SK-N-SH (cell line): Measurements from ENCODE around the gene CDH13.

Experiments used
- ELF1 ChIP-seq: IDR thresholded peaks from 2 replicates; pipeline ENCODE4 v1.4.0; 2012
- EZH2phosphoT487 ChIP-seq: fragments of 200-600 bp; sonication (generic); IDR thresholded peaks from 2 replicates; pipeline ENCODE4 v1.6.1; 2017; ENCODE audit warnings: low read depth, mixed run types, mild to moderate bottlenecking, antibody characterized with exemption, moderate library complexity, borderline replicate concordance
- GABPA ChIP-seq: IDR thresholded peaks from 2 replicates; pipeline ENCODE4 v1.4.0; 2012; ENCODE audit warnings: low read depth, mild to moderate bottlenecking
- POLR2AphosphoS5 ChIP-seq: IDR thresholded peaks from 2 replicates; pipeline ENCODE4 v1.6.1; 2012; ENCODE audit warnings: low read depth, low read length
- RAD21 ChIP-seq: IDR thresholded peaks from 2 replicates; pipeline ENCODE4 v1.6.1; 2012; ENCODE audit warnings: mild to moderate bottlenecking, low read length
- SIN3A ChIP-seq: IDR thresholded peaks from 2 replicates; pipeline ENCODE4 v1.6.1; 2012; ENCODE audit warnings: low read depth, mild to moderate bottlenecking, low read length, moderate library complexity, borderline replicate concordance
- YY1 ChIP-seq: IDR thresholded peaks from 2 replicates; pipeline ENCODE4 v1.4.0; 2012; ENCODE audit warnings: low read depth, mild to moderate bottlenecking
- TF ChIP-seq, protein P1 (sequence below): fragments of 200-600 bp; sonication (generic); IDR thresholded peaks from 2 replicates; pipeline ENCODE4 v1.6.1; 2017; ENCODE audit warnings: antibody characterized with exemption, mild to moderate bottlenecking, moderate library complexity
- TF ChIP-seq, protein P2 (sequence below): IDR thresholded peaks from 2 replicates; pipeline ENCODE4 v1.4.0; 2012; ENCODE audit warnings: low read depth
- TF ChIP-seq, protein P3 (sequence below): IDR thresholded peaks from 2 replicates; pipeline ENCODE4 v1.4.0; 2012; ENCODE audit warnings: low read depth, borderline replicate concordance
- TF ChIP-seq, protein P4 (sequence below): IDR thresholded peaks from 2 replicates; pipeline ENCODE4 v1.6.1; 2012; ENCODE audit warnings: mild to moderate bottlenecking, low read depth, low read length, moderate library complexity

DNA sequence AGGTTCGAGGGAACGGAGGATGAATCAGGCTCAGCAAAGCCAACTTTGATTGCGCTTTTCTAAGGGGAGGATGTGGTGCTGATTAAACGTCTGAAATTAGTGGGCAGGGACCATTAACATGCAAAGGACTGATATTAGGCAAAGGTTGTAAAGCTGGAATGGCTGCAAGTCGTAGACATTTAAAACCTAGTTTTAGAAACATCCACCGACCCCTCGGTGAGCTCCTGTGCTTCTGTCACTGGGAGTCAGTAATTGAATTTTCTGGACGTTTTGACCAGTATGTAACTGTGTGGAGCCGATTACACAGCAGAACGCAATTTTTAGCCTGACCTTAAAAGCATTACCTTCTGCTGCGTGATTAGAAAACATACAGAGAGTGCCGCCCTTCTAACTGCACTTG, 960.4 kb downstream of the CDH13 start:
- TF ChIP-seq ELF1 = no peak
- TF ChIP-seq, protein P1, sequence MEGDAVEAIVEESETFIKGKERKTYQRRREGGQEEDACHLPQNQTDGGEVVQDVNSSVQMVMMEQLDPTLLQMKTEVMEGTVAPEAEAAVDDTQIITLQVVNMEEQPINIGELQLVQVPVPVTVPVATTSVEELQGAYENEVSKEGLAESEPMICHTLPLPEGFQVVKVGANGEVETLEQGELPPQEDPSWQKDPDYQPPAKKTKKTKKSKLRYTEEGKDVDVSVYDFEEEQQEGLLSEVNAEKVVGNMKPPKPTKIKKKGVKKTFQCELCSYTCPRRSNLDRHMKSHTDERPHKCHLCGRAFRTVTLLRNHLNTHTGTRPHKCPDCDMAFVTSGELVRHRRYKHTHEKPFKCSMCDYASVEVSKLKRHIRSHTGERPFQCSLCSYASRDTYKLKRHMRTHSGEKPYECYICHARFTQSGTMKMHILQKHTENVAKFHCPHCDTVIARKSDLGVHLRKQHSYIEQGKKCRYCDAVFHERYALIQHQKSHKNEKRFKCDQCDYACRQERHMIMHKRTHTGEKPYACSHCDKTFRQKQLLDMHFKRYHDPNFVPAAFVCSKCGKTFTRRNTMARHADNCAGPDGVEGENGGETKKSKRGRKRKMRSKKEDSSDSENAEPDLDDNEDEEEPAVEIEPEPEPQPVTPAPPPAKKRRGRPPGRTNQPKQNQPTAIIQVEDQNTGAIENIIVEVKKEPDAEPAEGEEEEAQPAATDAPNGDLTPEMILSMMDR = no peak
- TF ChIP-seq GABPA = no peak
- no peak for TF ChIP-seq RAD21
- no peak for TF ChIP-seq POLR2AphosphoS5
- no peak for TF ChIP-seq SIN3A
- TF ChIP-seq EZH2phosphoT487 = no peak
- TF ChIP-seq, protein P2, sequence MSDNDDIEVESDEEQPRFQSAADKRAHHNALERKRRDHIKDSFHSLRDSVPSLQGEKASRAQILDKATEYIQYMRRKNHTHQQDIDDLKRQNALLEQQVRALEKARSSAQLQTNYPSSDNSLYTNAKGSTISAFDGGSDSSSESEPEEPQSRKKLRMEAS = no peak
- TF ChIP-seq, protein P3, sequence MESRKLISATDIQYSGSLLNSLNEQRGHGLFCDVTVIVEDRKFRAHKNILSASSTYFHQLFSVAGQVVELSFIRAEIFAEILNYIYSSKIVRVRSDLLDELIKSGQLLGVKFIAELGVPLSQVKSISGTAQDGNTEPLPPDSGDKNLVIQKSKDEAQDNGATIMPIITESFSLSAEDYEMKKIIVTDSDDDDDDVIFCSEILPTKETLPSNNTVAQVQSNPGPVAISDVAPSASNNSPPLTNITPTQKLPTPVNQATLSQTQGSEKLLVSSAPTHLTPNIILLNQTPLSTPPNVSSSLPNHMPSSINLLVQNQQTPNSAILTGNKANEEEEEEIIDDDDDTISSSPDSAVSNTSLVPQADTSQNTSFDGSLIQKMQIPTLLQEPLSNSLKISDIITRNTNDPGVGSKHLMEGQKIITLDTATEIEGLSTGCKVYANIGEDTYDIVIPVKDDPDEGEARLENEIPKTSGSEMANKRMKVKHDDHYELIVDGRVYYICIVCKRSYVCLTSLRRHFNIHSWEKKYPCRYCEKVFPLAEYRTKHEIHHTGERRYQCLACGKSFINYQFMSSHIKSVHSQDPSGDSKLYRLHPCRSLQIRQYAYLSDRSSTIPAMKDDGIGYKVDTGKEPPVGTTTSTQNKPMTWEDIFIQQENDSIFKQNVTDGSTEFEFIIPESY = no peak
- TF ChIP-seq, protein P4, sequence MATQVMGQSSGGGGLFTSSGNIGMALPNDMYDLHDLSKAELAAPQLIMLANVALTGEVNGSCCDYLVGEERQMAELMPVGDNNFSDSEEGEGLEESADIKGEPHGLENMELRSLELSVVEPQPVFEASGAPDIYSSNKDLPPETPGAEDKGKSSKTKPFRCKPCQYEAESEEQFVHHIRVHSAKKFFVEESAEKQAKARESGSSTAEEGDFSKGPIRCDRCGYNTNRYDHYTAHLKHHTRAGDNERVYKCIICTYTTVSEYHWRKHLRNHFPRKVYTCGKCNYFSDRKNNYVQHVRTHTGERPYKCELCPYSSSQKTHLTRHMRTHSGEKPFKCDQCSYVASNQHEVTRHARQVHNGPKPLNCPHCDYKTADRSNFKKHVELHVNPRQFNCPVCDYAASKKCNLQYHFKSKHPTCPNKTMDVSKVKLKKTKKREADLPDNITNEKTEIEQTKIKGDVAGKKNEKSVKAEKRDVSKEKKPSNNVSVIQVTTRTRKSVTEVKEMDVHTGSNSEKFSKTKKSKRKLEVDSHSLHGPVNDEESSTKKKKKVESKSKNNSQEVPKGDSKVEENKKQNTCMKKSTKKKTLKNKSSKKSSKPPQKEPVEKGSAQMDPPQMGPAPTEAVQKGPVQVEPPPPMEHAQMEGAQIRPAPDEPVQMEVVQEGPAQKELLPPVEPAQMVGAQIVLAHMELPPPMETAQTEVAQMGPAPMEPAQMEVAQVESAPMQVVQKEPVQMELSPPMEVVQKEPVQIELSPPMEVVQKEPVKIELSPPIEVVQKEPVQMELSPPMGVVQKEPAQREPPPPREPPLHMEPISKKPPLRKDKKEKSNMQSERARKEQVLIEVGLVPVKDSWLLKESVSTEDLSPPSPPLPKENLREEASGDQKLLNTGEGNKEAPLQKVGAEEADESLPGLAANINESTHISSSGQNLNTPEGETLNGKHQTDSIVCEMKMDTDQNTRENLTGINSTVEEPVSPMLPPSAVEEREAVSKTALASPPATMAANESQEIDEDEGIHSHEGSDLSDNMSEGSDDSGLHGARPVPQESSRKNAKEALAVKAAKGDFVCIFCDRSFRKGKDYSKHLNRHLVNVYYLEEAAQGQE = no peak
- no peak for TF ChIP-seq YY1
